Stimulated activated CD4-positive, alpha-beta T cell treated with anti-CD3 and anti-CD28 coated beads, Interleukin-12 subunit alpha, Interleukin-12 subunit beta, amount 100 ng/mL, for 4 hours (primary cell): ENCODE data around the gene RPS6KB1.
"Not testable (repeated sequence)": the region's sequence is repeated elsewhere in the genome, so short reads cannot be mapped to it uniquely, and the experiment has no call there.

Experiments
- DNase-seq: peaks from one replicate; pipeline ENCODE4 v3.0.0-alpha.2; 2020

Gene RPS6KB1

DNA sequence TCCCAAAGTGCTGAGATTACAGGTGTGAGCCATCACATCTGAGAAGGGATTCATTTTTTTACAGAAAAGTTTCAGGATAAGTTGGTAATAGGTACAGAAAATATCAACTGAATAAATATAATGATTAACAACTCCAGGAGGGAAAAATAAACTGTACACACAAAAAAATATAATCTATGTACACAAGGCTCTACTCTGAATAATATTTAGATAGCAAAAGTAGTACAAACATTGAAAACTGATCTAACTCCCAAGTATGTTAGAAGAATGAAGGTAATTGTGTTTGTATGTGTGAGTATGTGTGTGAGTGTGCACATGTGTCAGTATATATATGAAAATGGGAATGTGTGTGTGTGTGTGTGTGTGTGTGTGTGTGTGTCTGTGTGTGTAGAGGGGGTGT lies 20.6 kb upstream of the RPS6KB1 start:
- DNase-seq: no peak

DNA sequence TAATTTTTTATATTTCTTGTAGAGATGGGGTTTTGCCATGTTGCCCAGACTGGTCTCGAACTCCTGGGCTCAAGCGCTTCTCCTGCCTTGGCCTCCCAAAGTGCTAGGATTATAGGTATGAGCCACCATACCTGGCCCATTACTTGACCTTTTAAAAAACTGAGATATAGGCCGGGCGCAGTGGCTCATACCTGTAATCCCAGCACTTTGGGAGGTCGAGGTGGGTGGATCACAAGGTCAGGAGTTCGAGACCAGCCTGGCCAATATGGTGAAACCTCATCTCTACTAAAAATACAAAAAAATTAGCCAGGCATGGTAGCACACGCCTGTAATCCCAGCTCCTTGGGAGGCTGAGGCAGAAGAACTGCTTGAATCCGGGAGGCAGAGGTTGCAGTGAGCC lies 19.5 kb upstream of the RPS6KB1 start:
- not testable (repeated sequence) for DNase-seq

DNA sequence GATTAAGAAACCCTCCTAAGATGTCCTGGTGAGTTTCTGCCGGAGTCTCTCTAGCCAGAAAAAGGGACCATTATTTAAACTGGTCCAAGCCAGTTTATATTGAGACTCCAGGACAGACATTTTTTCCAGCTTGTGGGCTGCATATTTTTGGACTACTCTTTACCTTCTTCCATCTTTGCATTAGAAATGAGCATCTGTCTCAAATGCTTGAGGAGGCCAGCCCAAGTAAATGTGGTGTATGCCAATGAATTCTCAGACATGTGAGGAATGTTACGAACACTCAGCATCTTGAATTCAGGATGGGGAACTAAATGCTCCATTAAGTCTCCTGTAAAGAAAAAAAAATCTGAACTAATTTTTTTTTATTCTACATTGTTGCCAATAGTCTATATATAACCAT lies 18.5 kb upstream of the RPS6KB1 start:
- no peak for DNase-seq

DNA sequence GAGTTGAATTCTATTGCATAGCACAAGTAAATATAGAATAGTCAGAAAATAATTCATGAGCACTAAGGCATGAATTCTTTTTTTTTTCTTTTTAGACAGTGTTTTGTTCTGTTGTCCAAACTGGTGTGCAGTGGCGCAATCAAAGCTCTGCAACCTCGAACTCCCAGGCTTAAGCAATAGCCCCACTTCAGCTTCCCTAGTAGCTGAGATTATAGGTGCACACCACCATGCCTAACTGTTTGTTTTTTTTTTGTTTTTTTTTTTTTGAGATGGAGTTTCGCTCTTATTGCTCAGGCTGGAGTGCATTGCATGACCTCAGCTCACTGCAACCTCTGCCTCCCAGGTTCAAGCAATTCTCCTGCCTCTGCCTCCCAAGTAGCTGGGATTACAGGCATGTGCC lies 16.8 kb upstream of the RPS6KB1 start:
- no peak for DNase-seq

DNA sequence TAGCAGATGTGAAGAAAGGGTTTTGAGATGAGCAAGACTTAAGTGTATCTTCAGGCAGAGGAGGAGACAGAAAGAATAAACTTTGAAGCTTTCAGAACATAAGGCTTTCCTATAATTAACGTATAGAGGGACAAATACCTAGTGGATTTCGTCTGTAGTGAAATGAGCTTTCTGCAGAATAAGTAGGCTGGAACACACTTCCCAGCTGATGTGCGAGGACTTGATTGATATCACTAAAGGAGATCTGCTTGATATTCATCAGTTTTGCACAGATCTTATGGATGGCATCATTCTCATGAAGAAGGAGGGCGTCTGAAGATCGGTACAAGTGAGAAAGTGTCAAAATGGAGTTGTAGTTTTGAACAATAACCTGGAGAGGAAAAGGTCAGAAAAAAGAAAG lies 15.0 kb upstream of the RPS6KB1 start:
- DNase-seq: no peak

DNA sequence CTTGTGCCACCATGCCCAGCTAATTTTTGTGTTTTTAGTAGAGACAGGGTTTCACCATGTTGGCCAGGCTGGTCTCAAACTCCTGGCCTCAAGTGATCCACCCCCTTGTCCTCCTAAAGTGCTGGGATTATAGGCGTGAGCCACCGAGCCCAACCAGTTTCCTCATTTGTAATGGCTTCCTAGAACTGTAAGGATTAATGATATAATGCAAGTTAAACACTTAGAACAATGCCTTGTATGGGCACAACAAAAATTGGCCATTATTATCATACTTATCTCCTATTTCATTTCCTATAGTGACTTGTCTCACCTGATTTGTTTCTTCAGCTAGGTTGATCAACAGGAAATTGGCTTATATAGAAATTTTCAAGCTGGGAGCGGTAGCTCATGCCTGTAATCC lies 14.3 kb upstream of the RPS6KB1 start:
- DNase-seq: no peak

DNA sequence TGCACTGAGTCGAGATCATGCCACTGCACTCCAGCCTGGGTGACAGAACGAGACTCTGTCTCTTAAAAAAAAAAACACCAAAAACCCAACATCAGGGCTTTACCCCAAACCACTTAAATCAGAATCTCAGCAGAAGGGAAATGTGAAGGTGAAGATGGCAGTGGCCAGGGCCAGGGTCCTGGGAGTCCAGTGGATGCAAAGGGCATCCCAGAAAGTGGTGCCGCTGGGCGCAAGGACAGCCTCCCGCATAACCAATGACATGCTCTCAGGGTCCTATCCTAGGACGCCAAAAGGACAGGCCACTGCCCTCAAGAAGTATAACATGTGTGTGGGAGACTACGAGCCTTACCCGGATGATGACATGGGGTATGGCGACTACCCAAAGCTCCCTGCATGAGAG lies 8.1 kb upstream of the RPS6KB1 start:
- no peak for DNase-seq

DNA sequence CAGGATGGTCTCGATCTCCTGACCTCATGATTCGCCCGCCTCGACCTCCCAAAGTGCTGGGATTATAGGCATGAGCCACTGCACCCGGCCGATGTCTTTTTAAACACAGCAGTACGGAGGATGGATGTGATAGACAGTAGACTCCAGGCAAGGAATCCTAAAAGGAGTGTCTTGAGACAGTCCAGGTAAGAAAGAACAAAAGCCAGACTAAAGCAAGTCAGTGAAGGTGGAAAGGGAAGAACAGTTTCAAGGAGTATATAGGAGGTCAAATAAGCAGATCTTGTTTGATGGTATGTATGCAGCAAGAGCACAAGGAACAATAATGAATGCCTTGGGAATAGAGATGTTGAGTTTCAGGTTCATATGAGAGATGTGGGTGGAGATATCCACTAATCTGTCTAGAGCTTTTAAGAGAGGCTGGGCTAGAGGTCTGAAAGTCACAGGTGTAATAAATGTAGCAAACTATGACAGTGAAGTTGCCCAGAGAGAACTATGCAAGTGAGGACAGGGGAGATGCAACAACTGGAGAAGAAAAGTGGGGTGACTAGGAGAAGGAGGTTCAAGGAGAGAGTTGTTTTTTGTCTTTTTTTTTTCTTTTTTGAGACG lies 4.7 kb upstream of the RPS6KB1 start:
- DNase-seq: no peak

DNA sequence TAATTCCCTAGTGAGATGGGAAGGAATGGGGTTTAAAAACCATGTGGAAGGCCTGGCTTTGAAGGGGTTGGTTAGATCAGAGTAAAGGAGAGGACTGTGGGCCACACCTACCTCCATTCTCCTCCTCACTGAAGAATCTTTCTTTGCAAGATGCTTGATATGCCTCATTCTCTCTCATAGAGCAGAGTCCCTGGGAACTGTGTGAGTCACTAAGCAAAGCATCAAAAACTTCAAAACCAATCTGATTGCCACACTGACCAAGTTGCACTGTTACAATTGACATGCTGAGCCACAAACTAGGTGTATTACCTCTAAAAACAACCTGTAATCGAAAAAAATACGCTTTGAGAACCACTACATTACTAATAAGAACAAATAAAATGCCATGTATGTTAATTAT lies 2.2 kb upstream of the RPS6KB1 start:
- DNase-seq: no peak

DNA sequence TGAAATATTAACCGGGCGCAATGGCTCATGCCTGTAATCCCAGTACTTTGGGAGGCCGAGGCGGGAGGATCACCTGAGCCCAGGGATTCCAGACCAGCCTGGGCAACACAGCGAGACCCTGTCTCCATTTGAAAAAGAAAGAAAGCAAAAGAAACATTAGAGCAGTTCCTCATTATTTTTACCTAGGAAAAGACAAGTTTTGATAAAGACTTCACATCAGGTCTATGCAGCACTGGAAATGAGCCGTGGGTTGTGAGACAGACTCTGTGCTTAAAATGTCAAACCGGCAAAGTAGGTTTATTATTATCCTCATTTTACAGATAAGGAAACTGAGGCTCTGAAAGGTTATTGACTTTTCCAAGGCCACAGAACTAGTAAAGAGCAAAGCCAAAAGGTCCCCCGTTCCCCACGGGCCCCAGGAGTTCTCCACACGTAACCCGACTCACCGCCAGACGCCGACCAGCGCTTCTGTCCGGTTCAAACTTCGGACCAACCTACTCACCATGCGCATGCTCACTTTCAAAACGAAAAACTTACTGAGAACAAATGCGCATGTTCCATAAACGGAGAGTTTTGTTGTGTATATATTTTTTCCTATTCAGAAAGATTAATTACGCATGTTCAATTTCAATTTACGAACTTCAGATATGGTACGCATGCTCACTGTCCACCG lies 534 bp upstream of the RPS6KB1 start:
- DNase-seq: no peak

DNA sequence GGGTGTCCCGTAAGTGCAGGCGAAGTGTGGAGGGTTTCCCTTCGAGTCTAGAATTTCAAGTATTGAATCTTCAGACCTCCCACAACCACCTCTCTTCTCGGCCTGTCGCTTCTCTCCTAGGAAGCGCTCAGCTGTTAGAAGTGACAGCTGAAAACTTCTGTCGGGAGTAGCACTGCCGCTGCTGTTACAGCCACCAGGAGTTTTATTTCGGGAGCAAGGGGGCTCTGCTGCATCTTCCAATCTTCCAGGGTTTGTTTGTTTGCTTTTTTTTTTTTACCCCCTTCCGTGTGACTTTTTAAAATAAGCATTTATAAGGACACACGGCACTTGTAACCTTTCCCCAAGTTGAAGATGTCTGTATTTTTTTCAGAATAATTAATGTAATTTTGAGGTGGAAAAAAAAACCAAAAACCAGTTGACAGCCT lies 767 bp downstream of the RPS6KB1 start:
- DNase-seq: no peak

DNA sequence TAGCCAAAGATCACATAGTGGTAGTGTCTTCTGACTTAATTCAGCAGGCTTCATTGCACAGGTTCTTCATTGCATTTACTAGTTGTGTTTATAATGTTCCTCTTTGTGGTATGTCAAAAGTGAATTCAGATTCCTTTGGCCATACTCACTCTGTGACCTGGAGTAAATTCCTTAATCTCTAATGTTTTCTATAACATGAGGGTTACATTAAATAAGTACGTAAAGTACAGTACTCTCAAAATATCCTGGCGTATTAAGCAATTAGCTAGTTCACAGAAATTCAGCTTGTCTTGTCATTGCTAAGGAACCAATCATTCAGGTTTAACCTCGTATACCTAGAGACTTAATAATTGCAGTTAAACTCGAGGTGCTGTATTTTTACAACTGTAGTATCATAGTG lies 4.2 kb downstream of the RPS6KB1 start:
- DNase-seq: no peak

DNA sequence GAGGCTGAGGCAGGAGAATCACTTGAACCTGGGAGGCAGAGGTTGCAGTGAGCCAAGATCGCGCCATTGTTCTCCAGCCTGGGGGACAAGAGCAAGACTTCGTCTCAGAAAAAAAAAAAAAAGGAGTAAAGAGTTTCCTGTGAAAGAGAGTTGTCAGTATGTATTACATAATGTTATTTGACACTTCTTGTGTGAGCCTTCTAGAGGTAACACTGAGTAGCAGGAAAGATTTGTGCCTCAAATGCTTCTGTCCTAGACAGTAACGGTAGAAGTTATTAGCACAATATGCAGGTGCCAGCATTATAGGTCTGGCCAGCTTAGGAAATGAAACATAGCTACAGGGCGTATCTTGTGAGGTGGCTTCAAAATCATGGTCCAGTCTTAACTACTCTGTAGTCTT lies 6.2 kb downstream of the RPS6KB1 start:
- no peak for DNase-seq

DNA sequence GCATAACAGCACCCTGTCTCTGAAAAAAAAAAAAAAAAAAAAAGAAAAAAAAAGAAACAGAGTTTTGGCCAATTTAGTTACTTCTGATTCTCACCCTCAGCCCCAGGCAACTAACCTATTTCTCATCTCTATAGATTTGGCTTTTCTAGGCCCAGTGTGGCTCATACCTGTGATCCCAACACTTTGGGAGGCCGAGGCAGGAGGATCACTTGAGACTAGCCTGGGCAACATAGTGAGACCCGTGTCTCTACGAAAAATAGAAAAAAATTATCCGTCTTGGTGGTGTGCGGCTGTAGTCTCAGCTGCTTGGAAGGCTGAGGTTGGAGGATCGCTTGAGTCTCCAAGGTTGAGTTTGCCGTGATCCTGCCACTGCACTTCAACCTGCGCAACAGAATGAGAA lies 8.7 kb downstream of the RPS6KB1 start:
- no peak for DNase-seq

DNA sequence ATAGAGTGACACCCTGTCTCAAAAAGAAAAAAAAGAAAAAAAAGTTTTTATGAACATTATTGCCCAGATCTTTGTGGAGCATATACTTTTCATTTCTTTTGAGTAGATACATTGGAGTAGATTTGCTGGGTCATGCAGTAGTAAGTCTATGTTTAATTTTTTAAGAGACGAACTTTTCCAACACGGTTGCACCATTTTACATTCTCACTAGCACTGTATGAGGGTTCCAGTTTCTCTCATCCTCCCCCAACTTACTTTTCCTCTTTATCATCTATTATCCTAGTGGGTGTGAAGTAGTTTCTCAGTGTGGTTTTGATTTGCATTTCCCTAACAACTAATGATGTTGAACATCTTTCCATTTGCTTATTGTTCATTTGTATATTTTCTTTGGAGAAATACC lies 10.5 kb downstream of the RPS6KB1 start:
- no peak for DNase-seq

DNA sequence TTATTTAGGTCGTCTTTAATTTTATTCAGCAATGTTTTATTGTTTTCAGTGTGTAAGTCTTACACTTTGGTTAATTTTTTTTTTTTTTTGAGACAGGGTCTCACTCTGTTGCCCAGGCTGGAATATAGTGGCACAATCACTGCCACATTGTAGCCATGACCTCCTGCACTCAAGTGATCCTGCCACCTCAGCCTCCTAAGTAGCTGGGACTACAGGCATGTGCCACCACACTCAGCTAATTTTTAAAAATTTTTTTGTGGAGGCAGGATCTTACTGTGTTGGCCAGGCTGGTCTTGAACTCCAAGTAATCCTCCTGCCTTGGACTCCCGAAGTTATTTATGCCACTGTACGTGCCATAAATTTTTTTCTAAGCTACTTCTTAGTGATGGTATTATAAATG lies 14.5 kb downstream of the RPS6KB1 start:
- no peak for DNase-seq

DNA sequence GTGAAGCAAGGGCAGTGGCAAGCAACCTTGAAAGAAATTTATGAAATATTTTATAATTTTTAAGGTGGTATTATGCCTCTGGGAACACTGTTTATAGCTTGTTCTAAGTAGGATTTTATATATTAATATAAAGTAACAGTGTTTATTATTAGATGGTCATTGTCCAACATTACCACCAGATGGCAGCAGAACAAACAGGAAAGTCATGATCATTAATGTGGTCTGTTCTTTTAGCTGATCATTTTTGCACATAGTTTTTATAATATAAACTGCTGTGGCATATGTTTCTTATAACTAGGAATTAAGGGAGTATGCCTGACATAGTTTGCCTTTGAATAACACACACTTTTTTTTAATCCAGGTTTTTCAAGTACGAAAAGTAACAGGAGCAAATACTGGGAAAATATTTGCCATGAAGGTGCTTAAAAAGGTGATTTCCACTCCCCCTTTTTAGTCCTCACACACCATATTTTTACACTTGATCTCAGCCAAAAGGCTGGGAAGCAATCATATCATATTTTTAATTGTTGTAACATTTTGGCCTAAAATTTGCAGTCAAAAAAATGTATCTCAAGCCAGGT lies 21.4 kb downstream of the RPS6KB1 start:
- DNase-seq: no peak

DNA sequence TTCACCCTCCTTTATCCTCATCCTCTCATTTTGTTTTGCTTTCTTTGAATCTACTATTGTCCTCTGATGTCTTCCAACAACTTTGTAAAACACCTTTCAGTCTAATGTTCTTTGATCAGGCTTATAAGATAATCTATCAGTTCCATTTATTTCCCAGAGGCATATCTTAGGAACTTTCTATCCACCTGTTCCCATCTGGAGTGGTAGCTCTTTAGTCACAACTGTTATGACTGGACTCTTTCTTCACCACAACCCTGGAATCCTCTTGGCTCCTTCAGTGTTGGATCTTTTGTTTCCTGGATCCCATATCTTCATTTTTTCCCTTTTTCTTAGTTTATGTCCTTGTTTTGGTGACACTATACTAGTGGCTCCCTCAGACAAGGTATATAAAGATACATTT lies 23.5 kb downstream of the RPS6KB1 start:
- DNase-seq: no peak

DNA sequence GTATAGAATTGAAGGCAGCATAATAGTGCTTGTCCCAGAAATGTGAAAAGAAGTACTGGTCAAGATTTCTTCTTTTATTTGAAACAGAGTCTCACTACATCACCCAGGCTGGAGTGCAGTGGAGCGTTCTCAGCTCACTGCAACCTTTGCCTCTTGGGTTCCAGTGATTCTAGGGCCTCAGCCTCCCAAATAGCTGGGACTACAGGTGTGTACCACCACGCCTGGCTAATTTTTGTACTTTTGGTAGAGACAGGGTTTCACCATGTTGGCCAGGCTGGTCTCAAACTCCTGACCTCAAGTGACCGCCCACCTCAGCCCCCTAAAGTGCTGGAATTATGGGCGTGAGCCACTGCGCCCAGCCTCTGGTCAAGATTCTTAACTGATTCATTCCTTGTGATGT lies 27.7 kb downstream of the RPS6KB1 start:
- DNase-seq: not testable (repeated sequence)

DNA sequence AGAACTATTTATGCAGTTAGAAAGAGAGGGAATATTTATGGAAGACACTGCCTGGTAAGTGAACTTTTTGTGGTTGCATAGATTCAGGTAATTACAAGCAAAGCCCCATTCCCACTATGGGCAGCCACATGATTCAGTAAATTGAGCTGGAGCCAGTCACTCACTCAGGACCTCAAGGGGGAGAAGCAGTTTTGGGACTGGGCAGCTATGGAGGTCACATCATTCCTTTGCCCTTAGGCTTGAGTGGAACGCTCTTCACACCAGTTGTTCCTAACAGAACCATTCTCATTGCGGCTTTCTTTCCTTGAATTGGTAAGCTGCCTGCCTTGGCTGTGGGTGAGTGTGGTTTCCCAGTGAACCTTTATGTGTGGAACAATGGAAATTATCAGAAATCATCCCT lies 37.2 kb downstream of the RPS6KB1 start:
- not testable (repeated sequence) for DNase-seq

DNA sequence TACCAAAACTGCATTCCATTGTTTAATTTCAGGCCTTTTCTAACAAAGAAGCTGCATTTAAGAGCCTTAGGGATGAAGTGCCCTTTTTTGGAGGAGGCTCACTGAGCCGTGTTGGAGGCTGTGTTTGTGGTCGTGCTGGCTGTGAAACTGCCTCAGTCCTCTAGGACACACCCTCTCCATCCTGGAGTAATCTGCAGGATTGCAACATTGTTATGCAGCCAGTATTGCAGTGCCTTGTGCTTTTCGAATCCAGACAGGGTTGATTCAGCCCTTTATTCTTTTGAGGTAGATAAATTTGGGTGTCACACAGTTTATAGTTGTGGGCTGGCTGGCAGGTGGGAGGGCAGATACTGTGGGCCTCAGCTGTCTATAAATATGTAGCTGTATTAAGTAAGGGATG lies 37.8 kb downstream of the RPS6KB1 start:
- DNase-seq: not testable (repeated sequence)

DNA sequence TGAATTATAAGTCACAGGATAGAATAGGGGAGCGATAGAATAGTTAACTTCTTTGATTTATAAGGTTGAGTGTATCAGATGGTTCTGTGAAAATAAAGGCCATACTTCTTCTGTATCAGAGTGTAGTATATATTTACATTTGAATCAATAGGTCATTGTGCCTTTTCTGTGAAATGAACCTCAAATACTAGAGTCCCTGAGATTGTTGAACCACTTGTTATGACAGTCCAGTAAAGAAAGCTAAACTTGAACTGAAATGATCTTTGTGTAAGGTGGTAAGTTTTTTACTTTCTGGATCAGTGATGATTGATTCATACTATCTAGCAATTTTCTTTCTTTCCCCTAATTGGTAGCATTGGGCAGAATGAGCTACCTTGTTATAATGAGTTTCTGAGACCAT lies 40.4 kb downstream of the RPS6KB1 start:
- not testable (repeated sequence) for DNase-seq

DNA sequence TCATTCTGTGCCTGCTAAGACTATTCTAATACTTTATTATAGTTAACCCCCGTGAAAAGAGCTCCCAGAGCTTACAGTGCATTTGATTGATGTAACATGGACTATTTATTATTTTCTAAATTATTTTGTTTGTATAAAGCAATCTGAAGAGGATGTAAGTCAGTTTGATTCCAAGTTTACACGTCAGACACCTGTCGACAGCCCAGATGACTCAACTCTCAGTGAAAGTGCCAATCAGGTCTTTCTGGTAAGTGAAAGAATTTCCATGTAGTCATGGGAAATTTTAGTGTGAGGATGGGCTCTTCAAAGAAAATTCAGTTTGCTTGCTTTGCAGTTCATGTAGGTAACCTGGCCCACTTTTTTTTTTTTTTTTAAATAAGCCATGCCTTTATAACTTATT lies 47.8 kb downstream of the RPS6KB1 start:
- not testable (repeated sequence) for DNase-seq

DNA sequence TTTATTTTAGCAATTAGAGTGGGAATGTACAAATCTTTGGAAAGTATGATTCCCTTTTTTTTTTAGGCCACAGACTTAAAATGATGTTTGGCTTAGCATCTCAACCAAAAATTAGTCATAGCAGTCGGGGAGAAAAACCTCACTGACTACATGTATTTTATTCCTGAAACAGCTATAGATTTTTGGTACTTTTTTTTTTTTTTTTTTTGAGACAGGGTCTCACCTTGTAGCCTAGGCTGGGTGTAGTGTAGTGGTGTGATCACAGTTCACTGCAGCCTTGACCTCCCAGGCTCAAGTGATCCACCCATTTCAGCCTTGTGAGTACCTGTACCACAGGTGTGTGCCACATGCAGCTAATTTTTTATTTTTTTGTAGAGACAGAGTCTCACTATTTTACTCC lies 48.2 kb downstream of the RPS6KB1 start:
- DNase-seq: no peak

DNA sequence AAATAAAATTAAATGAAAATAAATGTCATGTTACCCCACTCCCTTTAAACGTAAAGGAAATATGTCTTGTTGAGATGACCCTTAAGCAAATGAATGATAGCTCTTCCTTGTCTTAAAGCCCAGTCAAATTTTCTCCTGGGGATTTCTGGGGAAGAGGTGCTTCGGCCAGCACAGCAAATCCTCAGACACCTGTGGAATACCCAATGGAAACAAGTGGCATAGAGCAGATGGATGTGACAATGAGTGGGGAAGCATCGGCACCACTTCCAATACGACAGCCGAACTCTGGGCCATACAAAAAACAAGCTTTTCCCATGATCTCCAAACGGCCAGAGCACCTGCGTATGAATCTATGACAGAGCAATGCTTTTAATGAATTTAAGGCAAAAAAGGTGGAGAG lies 53.5 kb downstream of the RPS6KB1 start:
- not testable (repeated sequence) for DNase-seq
